Suprapubic skin (tissue), 3 donors: ENCODE measurements around the gene GPRIN1.

ENCODE experiments used
- POLR2A ChIP-seq, 2 donors: fragments of 450-650 bp; IDR thresholded peaks; one replicate each; pipeline ENCODE4 v1.6.1; 2017; ENCODE audit warnings: antibody characterized with exemption in 2 of 2, mild to moderate bottlenecking in 2 of 2, moderate library complexity in 2 of 2
- TF ChIP-seq, protein P1 (sequence below), 2 donors: fragments of 200-600 bp in 1 of 2; fragments of 450-650 bp in 1 of 2; sonication (generic) in 1 of 2; IDR thresholded peaks; one replicate each; pipeline ENCODE4 v1.5.1; 2016 to 2019; ENCODE audit warnings: antibody characterized with exemption in 2 of 2, mild to moderate bottlenecking in 1 of 2, moderate library complexity in 1 of 2

DNA sequence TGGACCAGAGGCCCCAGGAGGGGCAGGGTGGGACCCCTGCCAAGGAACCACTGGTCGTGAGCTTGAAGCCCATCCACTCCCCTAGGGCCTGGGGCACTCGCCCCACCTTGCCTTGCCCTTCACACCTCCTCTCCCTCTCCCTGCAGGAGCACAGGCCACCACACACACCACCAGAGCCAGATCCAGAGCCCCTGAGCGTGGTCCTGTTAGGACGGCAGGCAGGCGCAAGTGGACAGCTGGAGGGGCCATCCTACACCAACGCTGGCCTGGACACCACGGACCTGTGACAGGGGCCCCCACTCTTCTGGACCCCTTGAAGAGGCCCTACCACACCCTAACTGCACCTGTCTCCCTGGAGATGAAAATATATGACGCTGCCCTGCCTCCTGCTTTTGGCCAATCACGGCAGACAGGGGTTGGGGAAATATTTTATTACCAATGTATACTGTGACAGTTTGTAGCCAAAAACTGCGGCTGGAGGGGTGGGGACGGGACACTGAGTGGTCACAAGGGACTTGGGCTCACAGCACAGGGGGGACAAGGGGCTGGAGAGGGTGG, 14.5 kb downstream of the GPRIN1 start:
- no peak for TF ChIP-seq POLR2A (IDR thresholded peaks at IDR 0.05)
- TF ChIP-seq, protein P1, sequence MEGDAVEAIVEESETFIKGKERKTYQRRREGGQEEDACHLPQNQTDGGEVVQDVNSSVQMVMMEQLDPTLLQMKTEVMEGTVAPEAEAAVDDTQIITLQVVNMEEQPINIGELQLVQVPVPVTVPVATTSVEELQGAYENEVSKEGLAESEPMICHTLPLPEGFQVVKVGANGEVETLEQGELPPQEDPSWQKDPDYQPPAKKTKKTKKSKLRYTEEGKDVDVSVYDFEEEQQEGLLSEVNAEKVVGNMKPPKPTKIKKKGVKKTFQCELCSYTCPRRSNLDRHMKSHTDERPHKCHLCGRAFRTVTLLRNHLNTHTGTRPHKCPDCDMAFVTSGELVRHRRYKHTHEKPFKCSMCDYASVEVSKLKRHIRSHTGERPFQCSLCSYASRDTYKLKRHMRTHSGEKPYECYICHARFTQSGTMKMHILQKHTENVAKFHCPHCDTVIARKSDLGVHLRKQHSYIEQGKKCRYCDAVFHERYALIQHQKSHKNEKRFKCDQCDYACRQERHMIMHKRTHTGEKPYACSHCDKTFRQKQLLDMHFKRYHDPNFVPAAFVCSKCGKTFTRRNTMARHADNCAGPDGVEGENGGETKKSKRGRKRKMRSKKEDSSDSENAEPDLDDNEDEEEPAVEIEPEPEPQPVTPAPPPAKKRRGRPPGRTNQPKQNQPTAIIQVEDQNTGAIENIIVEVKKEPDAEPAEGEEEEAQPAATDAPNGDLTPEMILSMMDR (IDR thresholded peaks at IDR 0.05) = no peak
